Stimulated activated naive CD8-positive, alpha-beta T cell treated with anti-CD3 and anti-CD28 coated beads, Interleukin-15, Interleukin-2, amounts not matched to agents 100 ng/mL and 50 ng/mL, for 24 hours (primary cell): ENCODE results near the gene CD22.
"Not testable (repeated sequence)": the region's sequence is repeated elsewhere in the genome, so short reads cannot be mapped to it uniquely, and the experiment has no call there.

Source experiments
- H3K27ac Mint-ChIP-seq: one replicate; pipeline ENCODE4 v1.8.0; 2021; ENCODE audit warnings: mild to moderate bottlenecking, mixed read lengths
- H3K27me3 Mint-ChIP-seq: one replicate; pipeline ENCODE4 v1.8.0; 2021; ENCODE audit warnings: mixed read lengths
- H3K36me3 Mint-ChIP-seq: one replicate; pipeline ENCODE4 v1.8.0; 2021; ENCODE audit warnings: low read depth, mixed read lengths
- H3K4me1 Mint-ChIP-seq: one replicate; pipeline ENCODE4 v1.8.0; 2021; ENCODE audit warnings: low read depth, mixed read lengths
- H3K4me3 Mint-ChIP-seq: one replicate; pipeline ENCODE4 v1.8.0; 2021; ENCODE audit warnings: mild to moderate bottlenecking, mixed read lengths
- H3K9me3 Mint-ChIP-seq: one replicate; pipeline ENCODE4 v1.8.0; 2021; ENCODE audit warnings: mixed read lengths

Gene CD22

GRCh38 chr19:35328851-35329285 lies at the start of gene CD22:
Gene CD22 (plus strand): TSS chr19:35329187. CDS start chr19:35332041, 2,854 bp downstream.
- H3K27ac Mint-ChIP-seq, result peak within 1 kb of the TSS; percentile 13

GRCh38 chr19:35279374-35279773 lies 49.6 kb upstream of the CD22 start:
- H3K27ac Mint-ChIP-seq, result no peak overlapping the region
- peaks cover 12% of the 10 kb centered on the region for H3K36me3 Mint-ChIP-seq
- H3K4me1 Mint-ChIP-seq, result peaks cover 16% of the 10 kb centered on the region
- no peak overlapping the region for H3K4me3 Mint-ChIP-seq
- peaks cover 10% of the 10 kb centered on the region for H3K27me3 Mint-ChIP-seq
- no peaks in the 10 kb centered on the region for H3K9me3 Mint-ChIP-seq

More at GRCh38 chr19:35328851-35329285, at the start of gene CD22:
- Mint-ChIP-seq H3K36me3 (no peaks in the 10 kb centered on the region), H3K27me3 (peaks cover 13% of the 10 kb centered on the region), H3K4me1 (peaks cover 38% of the 10 kb centered on the region), H3K4me3 (peak within 1 kb of the TSS; percentile 78), H3K9me3 (no peaks in the 10 kb centered on the region)

GRCh38 chr19:35279985-35280821 lies 48.8 kb upstream of the CD22 start:
- H3K4me3 Mint-ChIP-seq, result no peak overlapping the region
- H3K4me1 Mint-ChIP-seq, result peaks cover 16% of the 10 kb centered on the region
- peaks cover 12% of the 10 kb centered on the region for H3K36me3 Mint-ChIP-seq
- no peak overlapping the region for H3K27ac Mint-ChIP-seq
- peaks cover 14% of the 10 kb centered on the region for H3K27me3 Mint-ChIP-seq
- no peaks in the 10 kb centered on the region for H3K9me3 Mint-ChIP-seq

GRCh38 chr19:35281303-35281702 lies 47.7 kb upstream of the CD22 start:
- Mint-ChIP-seq H3K4me3 (no peak overlapping the region), H3K27ac (no peak overlapping the region), H3K9me3 (no peaks in the 10 kb centered on the region), H3K36me3 (peaks cover 6% of the 10 kb centered on the region), H3K27me3 (peaks cover 14% of the 10 kb centered on the region), H3K4me1 (peaks cover 16% of the 10 kb centered on the region)

GRCh38 chr19:35284153-35285094 lies 44.6 kb upstream of the CD22 start:
- Mint-ChIP-seq H3K27me3 (peaks cover 14% of the 10 kb centered on the region), H3K9me3 (no peaks in the 10 kb centered on the region), H3K4me3 (no peak overlapping the region), H3K27ac (no peak overlapping the region), H3K4me1 (peaks cover 16% of the 10 kb centered on the region), H3K36me3 (no peaks in the 10 kb centered on the region)

- Mint-ChIP-seq H3K36me3 (no peaks in the 10 kb centered on the region), H3K4me1 (peaks cover 16% of the 10 kb centered on the region), H3K27me3 (peaks cover 14% of the 10 kb centered on the region), H3K4me3 (no peak overlapping the region), H3K27ac (no peak overlapping the region), H3K9me3 (no peaks in the 10 kb centered on the region)
Measured at GRCh38 chr19:35285095-35285449, 43.9 kb upstream of the CD22 start.

- peaks cover 14% of the 10 kb centered on the region for H3K27me3 Mint-ChIP-seq
- H3K4me3 Mint-ChIP-seq, H3K36me3 Mint-ChIP-seq, H3K9me3 Mint-ChIP-seq, H3K27ac Mint-ChIP-seq: not testable (repeated sequence)
- H3K4me1 Mint-ChIP-seq, result peaks cover 13% of the 10 kb centered on the region
Measured at GRCh38 chr19:35285465-35285864, 43.5 kb upstream of the CD22 start.

GRCh38 chr19:35286101-35286500 lies 42.9 kb upstream of the CD22 start:
- not testable (repeated sequence) for H3K27ac Mint-ChIP-seq, H3K4me3 Mint-ChIP-seq, H3K9me3 Mint-ChIP-seq, H3K36me3 Mint-ChIP-seq
- H3K27me3 Mint-ChIP-seq, result peaks cover 14% of the 10 kb centered on the region
- peaks cover 11% of the 10 kb centered on the region for H3K4me1 Mint-ChIP-seq

GRCh38 chr19:35287713-35288112 lies 41.3 kb upstream of the CD22 start:
- Mint-ChIP-seq H3K9me3 (no peaks in the 10 kb centered on the region), H3K36me3 (no peaks in the 10 kb centered on the region), H3K4me1 (peaks cover 2% of the 10 kb centered on the region), H3K27me3 (peaks cover 11% of the 10 kb centered on the region), H3K27ac (no peak overlapping the region), H3K4me3 (no peak overlapping the region)

GRCh38 chr19:35288331-35288730 lies 40.7 kb upstream of the CD22 start:
- H3K4me3 Mint-ChIP-seq, result no peak overlapping the region
- no peaks in the 10 kb centered on the region for H3K36me3 Mint-ChIP-seq
- peaks cover 7% of the 10 kb centered on the region for H3K27me3 Mint-ChIP-seq
- no peak overlapping the region for H3K27ac Mint-ChIP-seq
- H3K9me3 Mint-ChIP-seq, result no peaks in the 10 kb centered on the region
- H3K4me1 Mint-ChIP-seq, result no peaks in the 10 kb centered on the region

- Mint-ChIP-seq H3K4me3 (no peak overlapping the region), H3K27me3 (peaks cover 4% of the 10 kb centered on the region), H3K27ac (no peak overlapping the region), H3K36me3 (no peaks in the 10 kb centered on the region), H3K4me1 (no peaks in the 10 kb centered on the region), H3K9me3 (no peaks in the 10 kb centered on the region)
Measured at GRCh38 chr19:35288906-35289305, 40.1 kb upstream of the CD22 start.

- Mint-ChIP-seq H3K4me1 (no peaks in the 10 kb centered on the region), H3K36me3 (no peaks in the 10 kb centered on the region), H3K4me3 (no peak overlapping the region), H3K9me3 (no peaks in the 10 kb centered on the region), H3K27me3 (no peaks in the 10 kb centered on the region), H3K27ac (no peak overlapping the region)
Measured at GRCh38 chr19:35290381-35291127, 38.4 kb upstream of the CD22 start.

- Mint-ChIP-seq H3K27me3 (no peaks in the 10 kb centered on the region), H3K9me3 (no peaks in the 10 kb centered on the region), H3K36me3 (no peaks in the 10 kb centered on the region), H3K4me3 (no peak overlapping the region), H3K4me1 (peaks cover 6% of the 10 kb centered on the region), H3K27ac (no peak overlapping the region)
Measured at GRCh38 chr19:35291259-35291658, 37.7 kb upstream of the CD22 start.

- H3K4me1 Mint-ChIP-seq, result peaks cover 6% of the 10 kb centered on the region
- H3K36me3 Mint-ChIP-seq, result no peaks in the 10 kb centered on the region
- H3K27ac Mint-ChIP-seq, result no peak within 1 kb of the TSS
- H3K9me3 Mint-ChIP-seq, result no peaks in the 10 kb centered on the region
- H3K4me3 Mint-ChIP-seq, result no peak within 1 kb of the TSS
- H3K27me3 Mint-ChIP-seq, result no peaks in the 10 kb centered on the region
Measured at GRCh38 chr19:35291916-35292315, 37.1 kb upstream of the CD22 start, which contains the start of gene MAG. Gene MAG (plus strand): TSS chr19:35292161. CDS start chr19:35295409, 3,248 bp downstream.
